Activated CD4-positive, CD25-positive, alpha-beta regulatory T cell treated with anti-CD3 and anti-CD28 coated beads, Interleukin-2, amount 50 U/mL, for 24 hours (primary cell): Measurements from ENCODE around the gene ANO4.
"Not testable (repeated sequence)": the region's sequence is repeated elsewhere in the genome, so short reads cannot be mapped to it uniquely, and the experiment has no call there.

Source experiments
- ATAC-seq, 2 donors: fragments of 150-1000 bp; cut with Tn5 transposase; one replicate each; pipeline ENCODE4 v1.10.0; 2021; ENCODE audit warnings: mild to moderate bottlenecking in 1 of 2, moderate library complexity in 1 of 2

Gene ANO4

DNA sequence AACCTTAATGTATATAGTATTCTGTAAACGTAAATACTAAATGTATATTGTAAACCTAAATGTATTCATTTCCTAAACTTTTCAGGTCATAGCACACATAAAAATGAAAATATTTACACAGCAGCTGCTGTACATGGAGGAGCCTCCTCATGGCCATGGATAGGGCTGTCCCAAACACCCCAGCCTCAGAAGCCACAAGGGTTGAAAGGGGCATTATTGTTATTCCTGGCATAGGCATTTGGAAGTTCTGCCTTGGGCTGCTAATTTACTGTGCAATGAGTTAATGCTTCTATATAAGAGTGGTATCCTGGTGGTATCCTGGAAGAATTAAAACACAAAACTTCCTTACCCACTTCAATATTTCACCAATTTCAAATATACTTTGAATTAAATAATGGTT lies 256.1 kb downstream of the ANO4 start:
- ATAC-seq: no peak

DNA sequence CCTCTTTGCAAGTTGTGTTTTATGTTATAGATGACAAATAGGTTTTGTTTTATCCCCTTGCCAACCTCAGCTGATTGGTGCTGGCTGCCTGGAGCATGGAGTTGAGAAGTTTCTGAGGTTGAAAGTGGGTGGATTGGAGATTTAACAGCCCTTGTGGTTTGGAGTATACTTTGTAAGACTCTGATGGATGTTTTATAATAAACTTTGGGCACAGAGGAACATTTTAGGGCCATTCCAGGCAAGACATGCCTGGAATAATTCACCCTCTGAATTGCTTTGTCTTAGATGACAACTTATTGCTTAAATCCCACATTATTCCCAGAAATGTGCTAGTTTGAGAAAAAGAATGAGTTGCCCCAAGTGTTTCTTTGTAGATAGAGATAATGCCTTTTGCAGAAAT lies 256.6 kb downstream of the ANO4 start:
- no peak for ATAC-seq

DNA sequence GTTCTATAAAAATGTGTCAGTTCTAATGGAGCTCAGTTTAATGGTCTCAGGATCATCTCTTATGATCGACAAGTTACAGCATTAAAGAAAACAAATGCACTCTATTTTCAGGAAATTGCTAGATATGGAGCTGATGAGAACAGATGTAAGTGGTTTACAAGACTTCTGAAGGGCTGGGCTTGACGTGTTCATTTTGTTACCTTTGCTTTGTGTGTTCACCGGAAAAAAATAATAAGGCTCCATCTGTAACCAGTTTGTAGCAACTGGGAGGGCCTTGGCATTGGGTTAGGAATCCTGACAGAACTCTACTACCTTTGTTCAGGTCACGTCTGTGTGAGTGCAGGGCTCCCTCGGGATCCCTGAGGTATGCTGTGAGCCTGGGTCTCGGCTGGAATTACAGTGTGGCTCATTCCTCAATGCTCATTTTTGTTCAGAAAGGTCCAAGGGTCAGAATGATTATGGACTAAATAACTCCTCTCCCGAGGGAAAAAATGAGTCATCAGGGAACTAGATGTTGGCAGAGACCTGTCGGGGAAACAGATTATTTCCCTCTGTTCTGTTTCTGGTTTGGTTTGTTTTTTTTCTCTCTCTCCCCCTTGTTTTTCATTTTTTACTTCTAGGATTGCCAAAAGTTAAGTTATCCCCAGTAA lies 257.4 kb downstream of the ANO4 start:
- ATAC-seq: no peak

DNA sequence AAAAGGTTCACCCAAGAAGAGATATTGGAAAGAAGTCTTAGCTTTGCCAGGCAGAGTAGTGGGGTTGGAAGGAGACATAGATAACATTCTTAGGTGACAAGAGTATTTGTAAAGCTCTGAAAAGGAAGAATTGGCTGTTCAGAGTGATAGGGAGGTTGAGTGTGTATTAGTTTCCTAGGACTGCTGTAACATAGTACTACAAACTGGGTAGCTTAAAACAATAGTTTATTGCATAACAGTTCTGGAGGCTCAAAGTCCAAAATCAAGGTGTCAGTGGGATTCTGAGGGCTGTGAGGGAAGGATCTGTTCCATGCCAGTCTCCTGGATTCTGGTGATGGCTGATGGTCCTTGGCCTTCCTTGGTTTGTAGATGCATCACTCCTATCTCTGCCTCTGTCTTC lies 258.6 kb downstream of the ANO4 start:
- no peak for ATAC-seq

DNA sequence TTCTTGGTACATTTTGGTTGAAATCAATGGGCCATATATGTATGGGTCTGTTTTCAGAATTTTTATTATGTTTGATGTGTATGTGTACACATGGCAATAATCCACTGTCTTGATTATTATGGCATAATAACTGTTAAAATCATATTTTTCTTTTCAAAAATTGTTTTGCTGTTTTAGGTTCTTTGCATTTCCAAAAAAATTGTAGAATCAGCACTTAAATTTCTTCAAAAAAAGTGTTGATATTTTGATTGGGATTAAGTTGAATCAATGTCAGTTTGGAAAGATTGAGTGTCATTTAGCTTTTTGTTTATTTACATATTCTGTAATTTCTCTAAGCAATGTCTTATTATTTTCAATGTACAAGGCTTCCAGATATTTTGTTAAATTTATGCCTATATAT lies 261.4 kb downstream of the ANO4 start:
- ATAC-seq: no peak

DNA sequence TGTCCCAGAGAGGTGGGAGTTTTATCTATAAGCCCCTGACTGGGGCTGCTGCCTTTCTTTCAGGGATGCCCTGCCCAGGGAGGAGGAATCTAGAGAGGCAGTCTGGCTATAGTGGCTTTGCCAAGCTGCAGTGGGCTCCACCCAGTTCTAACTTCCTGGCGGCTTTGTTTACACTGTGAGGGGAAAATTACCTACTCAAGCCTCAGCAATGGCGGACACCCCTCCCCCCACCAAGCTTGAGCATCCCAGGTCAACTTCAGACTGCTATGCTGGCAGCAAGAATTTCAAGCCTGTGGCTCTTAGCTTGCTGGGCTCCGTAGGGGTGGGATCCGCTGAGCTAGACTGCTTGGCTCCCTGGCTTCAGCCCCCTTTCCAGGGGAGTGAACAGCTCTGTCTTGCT lies 267.9 kb downstream of the ANO4 start:
- not testable (repeated sequence) for ATAC-seq

DNA sequence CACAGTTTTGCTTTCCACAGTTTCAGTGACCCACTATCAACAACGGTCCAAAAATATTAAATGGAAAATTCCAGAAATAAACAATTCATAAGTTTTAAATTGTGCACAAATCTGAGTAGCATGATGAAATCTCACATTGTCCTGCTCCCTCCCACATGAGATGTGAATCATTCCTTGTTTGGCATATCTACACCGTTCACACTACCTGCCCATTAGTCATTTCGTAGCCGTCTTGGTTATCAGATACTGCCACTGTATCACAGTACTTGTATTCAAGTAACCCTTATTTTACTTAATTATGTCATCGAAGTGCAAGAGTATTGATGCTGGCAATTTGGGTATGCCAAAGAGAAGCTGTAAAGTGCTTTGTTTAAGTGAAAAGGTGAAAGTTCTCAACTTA lies 270.1 kb downstream of the ANO4 start:
- no peak for ATAC-seq

DNA sequence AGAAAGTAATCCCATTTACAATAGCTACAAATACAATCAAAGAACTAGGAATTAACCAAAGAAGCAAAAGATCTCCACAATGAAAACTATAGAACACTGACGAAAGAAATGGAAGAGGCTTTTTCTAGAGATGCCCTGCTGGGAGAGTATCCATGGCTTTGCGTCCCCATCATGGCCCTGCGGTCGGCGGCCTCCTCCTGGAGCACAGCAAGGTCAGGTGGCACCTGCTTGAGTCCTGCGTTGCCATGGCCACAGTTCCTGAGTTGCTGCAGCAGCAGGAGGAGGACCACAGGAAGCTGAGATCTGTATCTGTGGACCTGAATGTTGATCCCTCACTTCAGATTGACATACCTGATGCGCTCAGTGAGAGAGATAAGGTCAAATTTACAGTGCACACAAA lies 271.9 kb downstream of the ANO4 start:
- ATAC-seq: no peak

DNA sequence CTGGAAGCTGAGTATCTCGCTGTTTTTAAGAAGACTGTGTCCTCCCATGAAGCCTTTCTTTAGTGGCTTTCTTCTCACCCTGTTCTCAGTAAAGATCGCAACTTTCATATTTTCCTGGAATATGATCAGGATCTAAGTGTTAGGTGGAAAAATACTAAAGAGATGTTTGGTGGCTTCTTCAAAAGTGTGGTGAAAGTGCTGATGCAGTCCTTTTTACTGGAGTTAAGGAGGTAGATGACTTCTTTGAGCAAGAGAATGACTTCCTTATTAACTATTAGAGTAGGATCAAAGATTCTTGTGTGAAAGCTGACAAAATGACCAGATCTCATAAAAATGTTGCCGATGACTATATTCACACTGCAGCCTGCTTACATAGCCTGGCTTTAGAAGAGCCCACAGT lies 273.8 kb downstream of the ANO4 start:
- no peak for ATAC-seq

DNA sequence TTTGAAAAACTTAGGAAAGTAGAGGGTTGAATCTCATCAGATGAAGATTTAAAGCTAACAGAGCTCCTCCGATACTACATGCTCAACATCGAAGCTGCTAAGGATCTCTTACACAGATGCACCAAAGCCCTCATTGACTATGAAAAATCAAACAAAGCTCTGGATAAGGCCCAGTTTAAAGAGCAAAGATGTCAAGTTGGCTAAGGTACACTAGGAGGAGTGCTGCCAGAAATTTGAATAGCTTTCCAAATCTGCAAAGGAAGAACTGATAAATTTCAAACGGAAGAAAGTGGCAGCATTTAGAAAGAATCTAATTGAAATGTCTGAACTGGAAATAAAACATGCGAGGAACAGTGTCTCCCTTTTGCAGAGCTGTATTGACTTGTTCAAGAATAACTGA lies 274.3 kb downstream of the ANO4 start:
- no peak for ATAC-seq

DNA sequence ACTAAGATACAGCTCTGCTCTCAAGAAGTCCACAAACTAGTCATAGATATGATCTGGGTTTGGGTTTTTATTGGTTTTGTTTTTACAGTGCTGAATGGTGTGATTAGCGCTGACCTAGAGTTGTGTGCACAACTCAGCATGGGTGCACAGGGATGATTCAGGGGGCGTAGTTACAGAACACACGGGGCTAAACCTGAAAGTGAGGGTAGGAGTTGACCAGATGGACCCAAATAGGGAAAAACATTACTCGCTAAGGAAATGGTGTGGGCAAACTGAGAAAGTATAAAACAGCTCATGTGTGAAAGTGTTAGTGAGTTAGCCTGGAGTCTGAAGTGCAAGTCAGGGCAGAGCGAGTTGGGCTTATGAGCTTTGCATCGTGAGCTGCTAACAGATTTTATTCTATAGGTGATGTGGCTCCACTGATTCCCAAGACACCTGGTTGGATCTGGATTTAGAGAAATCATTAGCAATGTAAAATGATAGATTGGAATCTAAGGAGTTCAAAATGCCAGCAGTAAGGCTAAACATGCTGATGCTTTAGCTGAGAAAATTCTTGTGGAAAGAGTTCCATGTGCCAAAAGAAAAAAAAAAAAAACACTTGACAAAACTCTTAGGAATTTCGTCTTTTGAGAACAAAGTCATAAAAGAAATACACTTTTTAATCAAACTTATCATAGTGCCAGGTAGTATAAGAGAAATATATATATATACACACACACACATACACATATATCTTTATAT lies 280.5 kb downstream of the ANO4 start:
- ATAC-seq: no peak

DNA sequence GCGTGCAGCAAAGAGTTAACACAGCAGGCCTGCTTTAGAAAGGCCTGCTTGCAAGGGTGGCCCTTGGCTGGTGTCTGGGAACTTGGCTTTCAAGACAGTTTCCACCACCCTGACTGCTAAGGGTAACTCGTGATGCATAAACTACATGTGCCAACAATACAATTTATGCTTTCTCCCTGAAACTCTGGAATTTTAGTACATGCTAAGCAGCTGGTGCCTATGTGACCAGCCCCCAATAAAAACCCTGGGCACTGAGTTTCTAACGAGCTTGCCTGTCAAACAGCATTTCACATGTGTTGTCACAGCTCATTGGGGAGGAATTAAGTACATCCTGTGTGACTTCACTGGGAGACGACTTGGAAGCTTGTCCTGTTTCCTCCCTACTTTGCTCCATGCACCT lies 282.3 kb downstream of the ANO4 start:
- ATAC-seq: no peak

DNA sequence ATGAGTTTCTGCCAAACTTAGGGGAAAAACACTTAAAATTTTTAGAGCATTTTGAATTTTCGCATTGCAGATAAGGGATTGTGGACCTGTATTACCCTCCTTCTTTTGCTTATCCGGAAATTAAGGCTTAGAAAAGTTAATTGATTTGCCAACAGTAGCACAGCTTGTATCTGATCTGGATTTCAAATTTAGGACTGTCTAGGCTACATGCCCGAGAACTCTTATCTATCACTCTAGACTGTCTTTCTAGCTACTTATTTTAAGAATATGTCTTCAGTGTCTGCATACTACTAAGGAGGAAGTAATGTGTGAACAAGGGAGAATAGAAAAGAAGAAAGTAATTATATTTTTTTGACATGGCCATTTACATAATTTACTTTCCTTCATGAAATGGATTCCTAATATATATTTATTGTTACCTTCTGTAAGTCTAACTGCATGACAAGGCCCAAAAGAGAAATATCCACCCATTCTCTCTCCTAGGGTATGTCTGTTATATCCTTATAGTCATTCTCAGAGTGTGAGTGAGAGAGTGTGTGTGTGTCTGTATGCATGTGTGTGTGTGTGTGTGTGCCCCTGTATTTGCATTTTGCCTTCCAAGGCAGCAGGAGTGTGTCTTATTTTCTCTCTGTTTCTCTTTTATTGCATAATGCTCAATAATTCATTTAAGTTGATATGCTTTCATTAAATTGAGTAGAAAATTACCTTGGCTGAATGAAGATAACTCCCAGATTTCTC lies 283.4 kb downstream of the ANO4 start:
- no peak for ATAC-seq

DNA sequence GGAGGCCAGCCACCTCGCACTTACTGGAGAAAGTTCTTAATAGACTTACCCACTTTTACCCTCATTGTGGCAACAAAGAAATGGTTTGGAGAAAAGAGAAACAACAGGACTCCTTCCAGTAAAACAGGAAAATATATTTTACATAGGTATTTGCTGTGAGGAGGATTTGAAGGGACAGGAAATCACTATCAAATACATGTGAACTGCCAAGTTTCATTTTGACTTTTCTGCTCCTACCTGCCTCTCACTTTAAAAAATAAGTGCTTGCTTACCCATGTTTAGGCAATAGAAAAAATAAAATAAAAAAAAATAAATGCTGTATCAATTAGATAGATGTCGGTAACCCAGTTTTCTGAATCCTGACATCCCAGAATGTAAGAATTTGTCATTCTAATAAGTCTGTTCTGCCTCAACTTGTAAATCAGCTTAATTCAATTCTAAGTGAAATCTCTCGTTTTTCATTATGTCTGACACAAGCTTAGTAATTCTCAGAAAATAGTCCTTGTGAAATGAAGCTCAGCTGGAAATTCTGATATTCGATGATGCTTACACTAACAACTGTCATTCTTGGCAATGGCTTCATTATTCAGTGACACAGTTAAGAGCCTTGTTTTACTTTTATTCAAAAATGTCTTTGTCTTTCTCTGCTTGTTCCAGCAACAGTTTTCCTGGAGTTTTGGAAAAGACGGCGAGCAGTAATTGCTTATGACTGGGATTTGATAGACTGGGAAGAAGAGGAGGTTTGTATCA lies 284.1 kb downstream of the ANO4 start:
- ATAC-seq: no peak

DNA sequence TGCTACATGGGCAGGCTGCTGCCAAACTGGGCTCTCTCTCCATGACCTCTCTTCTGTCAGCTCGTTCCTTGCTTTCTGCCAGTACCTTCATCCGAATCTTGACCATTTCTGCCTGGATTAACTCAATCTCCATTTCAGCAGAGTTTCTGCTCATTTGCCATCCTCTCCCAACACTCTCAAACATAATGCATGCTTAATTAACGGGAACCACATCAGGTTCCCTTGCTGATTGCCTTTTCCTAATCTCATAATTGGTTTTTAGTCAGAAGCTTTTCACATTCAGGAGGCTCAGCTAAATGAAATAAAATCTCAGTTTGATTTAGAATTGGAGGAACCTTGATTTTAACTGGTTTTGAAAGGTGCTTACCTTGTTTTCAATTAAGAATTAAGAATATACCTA lies 288.1 kb downstream of the ANO4 start:
- ATAC-seq: no peak

DNA sequence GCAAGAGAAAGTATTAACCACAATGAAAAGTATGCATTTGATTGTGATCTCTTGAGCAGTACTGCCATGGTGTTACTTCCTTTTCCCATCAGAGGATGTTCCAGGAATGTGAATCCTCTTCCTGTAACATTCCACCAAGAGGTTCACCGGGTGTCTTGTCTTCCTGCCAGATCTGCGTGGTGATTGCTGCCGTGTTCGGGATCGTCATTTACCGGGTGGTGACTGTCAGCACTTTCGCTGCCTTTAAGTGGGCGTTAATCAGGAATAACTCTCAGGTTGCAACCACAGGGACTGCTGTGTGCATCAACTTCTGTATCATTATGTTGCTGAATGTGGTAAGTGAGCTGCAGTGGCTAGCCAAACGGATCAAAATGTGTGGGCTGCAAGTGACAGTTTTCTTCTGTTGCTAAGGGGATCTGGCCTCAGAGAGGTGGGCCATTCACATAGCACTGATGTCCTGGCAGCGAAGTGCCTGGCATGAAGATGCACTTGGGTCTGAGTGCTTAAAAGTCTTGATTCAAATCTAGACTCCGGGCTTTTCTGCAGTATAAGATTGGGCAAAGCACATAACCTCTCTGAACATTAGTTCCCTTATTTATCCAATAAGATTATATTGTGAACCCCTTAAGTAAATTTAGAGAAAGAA lies 292.0 kb downstream of the ANO4 start:
- ATAC-seq: no peak

DNA sequence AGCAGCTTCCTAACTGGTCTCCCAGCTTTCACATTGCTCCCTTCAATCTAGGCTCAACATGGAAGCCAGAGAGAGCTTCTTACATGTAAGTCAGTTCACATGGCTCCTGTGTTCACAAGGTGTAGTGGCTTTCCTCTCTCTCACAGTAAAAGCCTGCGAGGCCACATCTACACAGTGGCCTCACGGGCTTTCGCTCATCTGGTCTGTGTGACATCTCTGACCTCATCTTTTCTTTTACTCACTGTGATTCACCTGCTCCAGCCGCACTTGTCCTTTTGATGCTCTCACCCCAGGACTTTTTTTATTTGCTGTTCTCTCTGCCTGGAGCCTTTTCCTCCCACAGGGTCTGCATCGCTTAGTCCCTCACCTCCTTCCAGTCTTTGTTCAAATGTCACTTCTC lies 293.3 kb downstream of the ANO4 start:
- ATAC-seq: no peak

DNA sequence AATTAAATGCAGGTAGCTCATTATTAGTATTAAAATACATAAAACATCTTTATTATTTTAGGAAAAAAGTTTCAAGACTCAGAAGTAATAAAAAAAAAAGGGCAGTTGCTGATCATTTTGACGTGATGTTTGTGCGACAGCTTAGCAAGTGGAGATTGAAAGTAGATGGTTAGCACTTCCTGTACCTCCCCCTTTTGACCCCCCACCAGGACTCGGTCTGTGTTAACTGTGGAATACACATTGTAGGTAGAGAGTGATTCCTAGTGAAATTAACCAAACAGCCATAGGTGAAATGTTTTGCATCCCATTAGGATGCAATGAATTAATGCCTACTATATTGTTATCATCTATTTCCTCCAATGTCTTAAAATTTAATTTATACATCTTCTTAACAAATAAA lies 294.7 kb downstream of the ANO4 start:
- ATAC-seq: no peak

DNA sequence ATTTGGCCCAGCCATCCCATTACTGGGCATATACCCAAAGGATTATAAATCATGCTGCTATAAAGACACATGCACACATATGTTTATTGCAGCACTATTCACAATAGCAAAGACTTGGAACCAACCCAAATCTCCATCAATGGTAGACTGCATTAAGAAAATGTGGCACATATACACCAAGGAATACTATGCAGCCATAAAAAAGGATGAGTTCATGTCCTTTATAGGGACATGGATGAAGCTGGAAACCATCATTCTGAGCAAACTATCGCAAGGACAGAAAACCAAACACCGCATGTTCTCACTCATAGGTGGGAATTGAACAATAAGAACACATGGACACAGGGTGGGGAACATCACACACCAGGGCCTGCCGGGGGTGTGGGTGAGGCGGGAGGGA lies 295.6 kb downstream of the ANO4 start:
- not testable (repeated sequence) for ATAC-seq

DNA sequence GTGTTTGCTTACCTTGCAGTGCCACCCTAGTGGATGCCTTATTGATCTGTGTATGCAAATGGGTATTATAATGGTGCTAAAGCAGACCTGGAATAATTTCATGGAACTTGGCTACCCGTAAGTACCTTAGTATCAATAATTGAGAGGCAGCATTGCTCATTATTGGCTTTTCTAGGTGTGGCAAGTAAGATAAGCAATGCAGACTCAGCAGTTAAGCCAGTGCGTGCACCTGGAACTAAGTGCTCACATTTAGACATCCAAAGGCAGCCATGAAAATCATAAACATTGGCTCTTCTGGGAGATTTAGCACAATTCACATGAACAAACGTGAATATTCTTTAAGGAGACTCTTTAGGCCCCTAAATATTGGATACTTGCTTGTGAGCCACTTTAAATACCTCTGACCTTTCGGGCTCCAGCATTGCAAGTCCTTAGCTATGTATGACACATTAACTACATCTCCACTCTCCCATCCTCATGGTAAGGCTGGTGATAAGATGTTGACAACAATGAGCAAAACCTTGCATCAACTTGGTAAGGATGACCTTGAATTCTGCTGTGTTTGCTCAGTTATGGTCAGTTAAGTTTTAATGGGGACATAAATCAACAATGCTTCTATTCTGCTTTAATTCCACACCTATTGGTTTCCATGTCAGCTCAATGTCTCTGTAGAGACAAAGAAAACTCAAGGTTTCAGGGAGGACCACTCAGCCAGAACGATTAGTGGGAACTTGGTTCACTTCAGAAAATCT lies 303.4 kb downstream of the ANO4 start:
- ATAC-seq: no peak

DNA sequence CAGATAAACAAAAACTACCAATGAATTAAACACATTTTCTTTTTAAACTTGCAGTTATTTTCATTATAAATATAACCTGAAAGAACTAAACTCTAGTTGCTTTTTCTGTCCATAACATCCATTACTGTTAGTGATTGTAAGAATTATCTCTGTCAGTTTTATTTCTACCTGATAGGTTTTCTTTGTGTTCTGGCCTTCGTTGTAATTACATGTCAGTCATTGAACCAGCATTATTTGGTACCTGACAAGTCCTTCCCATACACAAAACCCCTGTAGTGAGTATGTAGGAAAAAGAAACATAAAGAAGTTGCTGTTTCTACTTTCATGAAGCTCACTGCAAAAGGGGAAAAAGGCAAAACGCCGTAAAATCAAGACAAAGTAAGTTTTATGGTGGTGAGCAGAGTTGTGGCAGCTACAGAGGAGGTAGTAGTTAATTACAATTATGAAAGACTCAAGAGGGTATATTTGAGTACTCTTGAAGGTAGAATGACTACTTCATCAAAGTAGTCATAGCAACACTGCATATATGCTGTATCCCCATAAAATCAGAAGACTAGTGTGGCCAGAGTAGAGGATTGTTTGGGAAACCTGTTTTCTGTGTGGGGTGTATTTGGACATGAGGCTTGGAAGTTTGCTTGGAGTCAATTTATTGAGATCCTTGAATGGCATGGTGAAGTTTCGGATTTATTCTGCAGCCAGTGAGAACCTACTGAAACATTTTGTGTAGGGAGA lies 312.6 kb downstream of the ANO4 start:
- ATAC-seq: no peak
